ENCODE results near the gene DCLK1. TPM values are rescaled to one million over a fixed set of nuclear protein-coding genes. Genes with fewer than 3 reads are reported as not detected.

DCLK1 gene
- total RNA-seq, 4 donors from 2014 or later: 11.7 to 51.4 (median 15.8) TPM

DNA sequence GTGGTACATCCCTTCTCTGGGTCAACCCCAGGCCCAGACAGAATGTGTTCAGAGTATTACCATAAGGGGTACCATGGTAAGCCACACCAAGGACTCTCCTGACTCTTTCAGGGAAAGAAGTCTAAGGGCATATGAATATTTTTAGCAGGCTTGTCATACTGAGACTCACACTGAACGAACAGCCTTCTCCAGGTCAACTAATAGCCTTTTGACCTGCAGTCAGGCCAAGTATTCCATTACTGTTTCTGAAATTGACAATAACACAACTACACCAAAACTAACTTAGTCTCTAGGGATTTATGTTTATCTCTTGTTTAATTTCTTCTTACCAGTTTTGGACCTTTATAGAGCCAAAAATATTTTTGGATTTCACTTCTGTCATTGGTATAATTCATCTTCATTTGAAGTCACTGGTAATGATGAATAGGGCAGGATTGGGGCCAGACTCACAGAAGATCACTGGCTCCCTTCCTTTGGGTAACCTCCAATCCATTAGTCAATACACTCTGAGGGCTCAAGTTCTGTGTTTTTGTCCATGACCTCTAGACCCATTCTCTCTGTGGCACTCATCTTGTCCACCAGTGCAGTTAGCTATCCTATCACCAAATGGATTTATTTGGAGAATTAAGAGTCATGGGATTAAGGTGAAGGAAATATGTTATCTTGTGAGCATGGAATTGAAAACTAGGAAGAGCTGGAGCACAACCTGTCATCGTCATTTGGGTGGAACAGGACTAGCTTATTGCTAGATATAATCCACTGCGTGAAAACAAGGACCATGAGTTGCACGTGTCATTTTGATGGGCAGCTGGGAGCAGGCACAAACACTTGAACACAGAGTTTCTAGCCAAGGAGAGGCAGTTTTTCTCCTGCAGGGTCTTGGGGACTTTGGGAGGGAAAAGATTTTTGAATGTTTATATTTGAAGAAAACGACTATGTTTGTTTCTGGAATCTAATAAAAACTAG, 313.3 kb downstream of the DCLK1 start:
- WGBS: 51% methylated on average over 5 of the region's 5 CpGs
- Histone ChIP-seq H3K27ac (peak overlapping the region; percentile 10), H3K4me1 (no peaks in the 10 kb centered on the region), H3K4me3 (no peak overlapping the region), H3K36me3 (peaks cover 3% of the 10 kb centered on the region), H3K27me3 (no peaks in the 10 kb centered on the region), H3K9me3 (no peaks in the 10 kb centered on the region)
- DNase-seq (ENCODE audit: low spot score in 2 of 2): no peak
- TF ChIP-seq POLR2AphosphoS5 (IDR thresholded peaks at IDR 0.05) (no peak), EP300 (IDR thresholded peaks at IDR 0.05) (no peak), POLR2A (IDR thresholded peaks at IDR 0.05) (no peak), CTCF (IDR thresholded peaks at IDR 0.05) (no peak)

GRCh38 chr13:35814605-35815011, 316.6 kb downstream of the DCLK1 start:
- WGBS: 53% methylated on average over 1 of the region's 1 CpG
- Histone ChIP-seq H3K4me3 (no peak overlapping the region), H3K36me3 (no peaks in the 10 kb centered on the region), H3K4me1 (no peaks in the 10 kb centered on the region), H3K9me3 (no peaks in the 10 kb centered on the region), H3K27me3 (no peaks in the 10 kb centered on the region), H3K27ac (no peak overlapping the region)
- no peak for DNase-seq (ENCODE audit: low spot score in 2 of 2)
- TF ChIP-seq CTCF (IDR thresholded peaks at IDR 0.05): no peak
- no peak for TF ChIP-seq POLR2AphosphoS5 (IDR thresholded peaks at IDR 0.05)
- TF ChIP-seq POLR2A (IDR thresholded peaks at IDR 0.05): no peak
- TF ChIP-seq EP300 (IDR thresholded peaks at IDR 0.05): no peak

DNA sequence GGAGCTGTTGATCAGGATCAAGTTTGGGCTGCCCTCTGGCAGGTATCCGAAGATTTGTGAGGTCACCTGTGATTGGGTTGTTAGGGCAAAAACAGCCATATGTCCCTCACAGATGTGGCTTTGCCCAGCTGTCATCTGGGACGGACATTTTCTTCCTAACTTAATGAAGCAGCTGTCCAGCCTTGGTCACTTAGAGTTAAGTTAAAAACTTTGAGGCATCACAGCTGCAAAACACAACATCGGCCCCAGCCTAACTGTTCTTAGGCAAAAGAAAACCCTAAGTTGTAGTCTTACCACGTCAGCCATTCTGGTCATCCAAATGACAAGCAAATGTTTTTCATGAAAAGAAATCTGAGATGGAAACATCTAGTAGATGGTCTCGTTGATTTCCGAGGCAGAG, 318.4 kb downstream of the DCLK1 start:
- no peak overlapping the region for H3K4me3 ChIP-seq
- no peaks in the 10 kb centered on the region for H3K27me3 ChIP-seq
- TF ChIP-seq CTCF (IDR thresholded peaks at IDR 0.05): no peak
- TF ChIP-seq POLR2AphosphoS5 (IDR thresholded peaks at IDR 0.05): no peak
- no peak for TF ChIP-seq EP300 (IDR thresholded peaks at IDR 0.05)
- no peak for TF ChIP-seq POLR2A (IDR thresholded peaks at IDR 0.05)
- H3K4me1 ChIP-seq: no peaks in the 10 kb centered on the region
- H3K27ac ChIP-seq: no peak overlapping the region
- no peak for DNase-seq (ENCODE audit: low spot score in 2 of 2)
- WGBS: 60% methylated on average over 6 of the region's 6 CpGs
- H3K9me3 ChIP-seq: no peaks in the 10 kb centered on the region
- no peaks in the 10 kb centered on the region for H3K36me3 ChIP-seq

GRCh38 chr13:35810321-35810720, 320.9 kb downstream of the DCLK1 start:
- TF ChIP-seq EP300 (IDR thresholded peaks at IDR 0.05) (no peak), POLR2A (IDR thresholded peaks at IDR 0.05) (no peak), POLR2AphosphoS5 (IDR thresholded peaks at IDR 0.05) (no peak), CTCF (IDR thresholded peaks at IDR 0.05) (no peak)
- WGBS: 90% methylated on average over 4 of the region's 4 CpGs

DNA sequence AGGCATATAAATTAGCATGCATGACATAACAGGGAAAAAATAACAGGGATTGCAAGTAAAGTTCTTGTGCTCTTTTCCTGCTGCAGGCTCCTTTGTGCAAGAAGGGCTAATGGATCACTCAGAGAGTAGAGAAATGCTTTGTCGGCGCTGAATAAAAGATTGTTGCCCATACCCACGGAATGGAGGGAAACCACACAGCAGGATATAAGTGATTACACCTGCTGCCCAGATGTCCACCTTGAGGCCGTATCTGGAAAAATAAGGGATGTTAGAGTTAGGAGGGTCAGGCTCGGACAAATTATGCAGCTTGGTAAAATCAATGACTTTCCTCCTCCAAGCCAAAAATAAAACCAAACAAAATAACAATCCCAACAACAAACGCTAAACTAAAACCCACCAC, 322.3 kb downstream of the DCLK1 start:
- 80% methylated on average over 6 of the region's 6 CpGs for WGBS
- no peaks in the 10 kb centered on the region for H3K9me3 ChIP-seq
- H3K27ac ChIP-seq: no peak overlapping the region
- no peak for TF ChIP-seq POLR2AphosphoS5 (IDR thresholded peaks at IDR 0.05)
- TF ChIP-seq POLR2A (IDR thresholded peaks at IDR 0.05): no peak
- TF ChIP-seq CTCF (IDR thresholded peaks at IDR 0.05): no peak
- TF ChIP-seq EP300 (IDR thresholded peaks at IDR 0.05): no peak
- H3K4me3 ChIP-seq: no peak overlapping the region
- no peaks in the 10 kb centered on the region for H3K4me1 ChIP-seq
- no peaks in the 10 kb centered on the region for H3K36me3 ChIP-seq
- H3K27me3 ChIP-seq: no peaks in the 10 kb centered on the region
- DNase-seq (ENCODE audit: low spot score in 2 of 2): no peak

More at GRCh38 chr13:35810321-35810720, 320.9 kb downstream of the DCLK1 start:
- Histone ChIP-seq H3K9me3 (no peaks in the 10 kb centered on the region), H3K27ac (no peak overlapping the region), H3K4me3 (no peak overlapping the region), H3K4me1 (no peaks in the 10 kb centered on the region), H3K36me3 (no peaks in the 10 kb centered on the region), H3K27me3 (no peaks in the 10 kb centered on the region)
- no peak for DNase-seq (ENCODE audit: low spot score in 2 of 2)

Data from suprapubic skin (tissue), 4 donors.